Measurements from ENCODE around the gene SOWAHA.

SOWAHA gene

DNA sequence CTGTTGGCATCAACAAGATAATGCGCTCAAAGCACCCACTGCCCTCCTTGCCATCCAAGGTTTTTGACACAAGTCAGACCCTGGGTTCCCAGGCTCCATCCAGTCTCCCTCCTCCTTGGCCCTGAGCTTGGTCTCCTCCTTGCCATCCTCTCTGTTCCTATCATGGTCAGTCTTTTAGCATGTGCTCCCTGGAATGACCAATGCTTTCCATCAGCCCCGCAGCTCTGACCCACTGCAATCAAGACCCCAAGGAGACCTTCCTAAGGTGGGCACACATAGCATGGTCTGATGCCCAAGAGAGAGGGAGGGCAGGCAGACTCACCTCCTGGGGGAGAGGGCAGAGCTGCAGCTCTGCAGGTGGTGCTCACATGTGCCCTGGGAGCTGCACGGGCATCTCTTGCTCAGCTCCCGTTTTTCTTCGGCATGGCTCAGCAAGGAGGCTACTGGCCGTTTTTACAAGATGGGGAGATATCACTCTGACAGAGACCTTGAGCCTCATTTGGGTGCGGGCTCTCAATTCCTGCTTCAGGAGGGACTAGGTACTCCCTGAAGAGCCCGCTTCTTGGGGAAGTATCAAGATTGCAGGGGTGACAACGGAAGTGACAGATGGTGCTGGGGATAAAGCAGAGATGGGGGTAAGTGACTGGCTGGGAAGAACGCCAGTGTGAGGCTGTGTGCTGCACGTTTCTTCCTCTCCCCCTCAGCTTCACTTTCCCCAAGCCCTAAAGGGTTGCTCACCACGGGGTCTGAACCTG, 39.3 kb upstream of the SOWAHA start:
- DNase-seq (ENCODE audit: low read depth) = no peak
- TF ChIP-seq, protein P1, sequence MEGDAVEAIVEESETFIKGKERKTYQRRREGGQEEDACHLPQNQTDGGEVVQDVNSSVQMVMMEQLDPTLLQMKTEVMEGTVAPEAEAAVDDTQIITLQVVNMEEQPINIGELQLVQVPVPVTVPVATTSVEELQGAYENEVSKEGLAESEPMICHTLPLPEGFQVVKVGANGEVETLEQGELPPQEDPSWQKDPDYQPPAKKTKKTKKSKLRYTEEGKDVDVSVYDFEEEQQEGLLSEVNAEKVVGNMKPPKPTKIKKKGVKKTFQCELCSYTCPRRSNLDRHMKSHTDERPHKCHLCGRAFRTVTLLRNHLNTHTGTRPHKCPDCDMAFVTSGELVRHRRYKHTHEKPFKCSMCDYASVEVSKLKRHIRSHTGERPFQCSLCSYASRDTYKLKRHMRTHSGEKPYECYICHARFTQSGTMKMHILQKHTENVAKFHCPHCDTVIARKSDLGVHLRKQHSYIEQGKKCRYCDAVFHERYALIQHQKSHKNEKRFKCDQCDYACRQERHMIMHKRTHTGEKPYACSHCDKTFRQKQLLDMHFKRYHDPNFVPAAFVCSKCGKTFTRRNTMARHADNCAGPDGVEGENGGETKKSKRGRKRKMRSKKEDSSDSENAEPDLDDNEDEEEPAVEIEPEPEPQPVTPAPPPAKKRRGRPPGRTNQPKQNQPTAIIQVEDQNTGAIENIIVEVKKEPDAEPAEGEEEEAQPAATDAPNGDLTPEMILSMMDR (conservative IDR thresholded peaks at IDR 0.05; ENCODE audit: low read depth, low read length) = no peak
- no peak overlapping the region for H3K4me3 ChIP-seq (ENCODE audit: low read length)

DNA sequence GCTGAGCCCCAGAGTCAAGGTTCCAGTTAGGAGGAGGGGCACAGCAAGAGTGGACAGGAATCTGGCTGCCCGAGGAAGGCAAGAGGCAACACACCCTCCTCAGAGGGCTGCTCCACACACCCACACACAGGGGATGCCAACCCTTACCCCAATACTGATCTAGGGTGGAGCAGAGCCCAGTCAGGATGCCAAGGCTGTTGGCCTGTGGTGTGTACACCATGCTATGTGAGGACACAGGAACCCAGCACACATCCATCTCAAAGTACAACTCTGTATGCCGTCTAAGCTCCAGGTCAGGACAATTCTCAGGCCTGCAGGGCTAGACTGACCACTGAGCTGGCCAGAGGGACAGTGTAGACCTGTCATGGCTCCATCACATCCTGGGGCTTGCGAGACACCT, 38.7 kb upstream of the SOWAHA start:
- TF ChIP-seq, protein P1 (conservative IDR thresholded peaks at IDR 0.05; ENCODE audit: low read depth, low read length) = no peak
- no peak for DNase-seq (ENCODE audit: low read depth)
- no peak overlapping the region for H3K4me3 ChIP-seq (ENCODE audit: low read length)

DNA sequence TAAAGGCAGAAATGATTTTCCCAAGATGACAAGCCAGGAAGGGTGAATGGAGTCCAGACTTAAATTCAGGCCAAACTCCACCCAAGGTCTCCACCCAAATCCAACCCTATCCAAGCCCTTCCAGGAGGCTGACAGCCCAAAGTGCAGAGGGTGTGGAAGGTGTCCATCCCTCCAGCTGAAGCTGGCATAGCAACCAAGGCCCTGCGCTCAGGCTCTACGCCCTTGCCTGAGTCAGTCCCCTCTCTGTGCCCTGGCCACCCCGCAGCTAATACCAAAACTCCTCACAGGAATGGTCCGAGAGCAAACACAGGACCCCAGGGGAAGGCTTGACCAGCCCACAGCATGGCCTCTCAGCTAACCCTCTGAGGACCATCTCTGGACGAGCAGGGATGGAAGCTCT, 38.2 kb upstream of the SOWAHA start:
- no peak for DNase-seq (ENCODE audit: low read depth)
- peak overlapping the region; percentile 8 for H3K4me3 ChIP-seq (ENCODE audit: low read length)
- TF ChIP-seq, protein P1 (conservative IDR thresholded peaks at IDR 0.05; ENCODE audit: low read depth, low read length) = no peak

DNA sequence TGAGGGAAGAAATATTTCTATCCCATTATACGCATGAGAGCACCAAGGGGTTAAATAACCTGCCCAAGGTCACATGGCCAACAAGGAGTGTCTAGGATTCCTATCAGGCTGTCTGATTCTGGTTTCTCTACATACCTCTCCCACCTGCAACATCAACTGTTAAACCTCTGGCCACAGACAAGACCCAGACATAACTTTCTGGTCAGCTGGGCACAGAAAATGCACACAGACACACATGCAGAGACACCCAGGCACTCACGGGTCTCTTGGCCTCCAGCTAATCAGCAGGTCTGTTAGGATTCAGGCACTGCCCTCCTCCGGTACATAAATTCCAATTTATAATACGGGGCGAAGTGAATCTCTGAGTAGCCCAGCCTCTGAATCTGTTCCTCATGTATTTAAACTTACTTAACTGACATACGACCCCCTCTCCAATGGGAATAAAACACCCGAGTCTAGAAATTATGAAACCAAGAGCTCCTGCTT, 37.6 kb upstream of the SOWAHA start:
- peak; percentile 72 for DNase-seq (ENCODE audit: low read depth)
- TF ChIP-seq, protein P1 (conservative IDR thresholded peaks at IDR 0.05; ENCODE audit: low read depth, low read length) = no peak

DNA sequence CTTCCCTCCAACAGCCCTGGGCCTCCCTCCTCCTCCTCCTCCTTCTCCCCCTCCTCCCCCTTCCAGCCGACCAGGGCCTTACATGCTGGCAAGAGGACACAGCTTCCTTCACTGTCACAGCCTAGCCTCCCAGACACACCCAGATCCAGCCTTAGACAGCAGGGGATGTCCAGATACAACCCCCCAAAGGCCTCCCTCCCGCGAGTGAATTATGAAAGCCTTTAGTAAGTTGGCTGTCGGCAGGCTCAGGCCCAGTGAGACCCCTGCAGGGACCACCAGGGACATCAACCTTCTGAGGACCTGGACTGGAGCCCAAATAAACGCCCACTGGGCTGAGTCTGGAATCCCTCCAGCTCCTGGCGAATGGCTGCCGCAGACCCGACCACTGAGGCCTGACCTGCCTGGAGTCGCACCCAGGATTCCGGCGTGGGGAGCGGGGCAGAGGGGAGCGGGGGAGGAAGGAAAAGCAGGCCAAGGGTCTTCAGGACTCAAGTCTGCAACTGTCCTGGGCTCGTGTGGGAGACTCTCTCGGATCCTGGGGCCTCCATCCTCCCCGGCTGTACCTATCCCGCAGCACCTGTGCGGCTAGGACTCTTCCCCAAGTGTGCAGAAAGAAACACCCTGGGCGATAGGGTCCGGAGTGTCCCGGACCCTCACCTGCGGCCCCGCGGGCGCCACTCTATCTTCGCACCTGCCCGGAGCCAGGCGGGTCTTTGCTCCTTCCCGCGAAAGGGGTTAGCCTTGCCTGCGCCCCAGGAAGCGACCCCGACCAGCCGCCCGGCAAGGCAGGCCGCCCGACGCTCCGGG, 36.8 kb upstream of the SOWAHA start:
- TF ChIP-seq, protein P1 (conservative IDR thresholded peaks at IDR 0.05; ENCODE audit: low read depth, low read length) = no peak
- peak overlapping the region; percentile 84 for H3K4me3 ChIP-seq (ENCODE audit: low read length)
- DNase-seq (ENCODE audit: low read depth) = no peak

More for the DNA sequence above, 37.6 kb upstream of the SOWAHA start:
- H3K4me3 ChIP-seq (ENCODE audit: low read length) = peak overlapping the region; percentile 84

DNA sequence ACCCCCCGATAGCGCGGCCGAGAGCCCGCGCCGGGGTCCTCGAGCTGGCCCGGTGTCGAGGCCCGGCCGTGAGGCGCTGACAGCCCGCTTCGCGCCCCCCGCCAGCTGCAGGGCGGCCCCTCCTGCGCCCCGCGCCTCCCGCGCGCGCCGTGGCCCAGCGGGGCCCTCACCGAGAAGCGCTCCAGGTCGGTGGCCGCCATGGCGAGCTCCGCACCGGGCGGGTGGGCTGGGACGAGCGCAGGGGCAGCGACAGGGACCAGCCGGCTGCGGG, 36.2 kb upstream of the SOWAHA start:
- TF ChIP-seq, protein P1 (conservative IDR thresholded peaks at IDR 0.05; ENCODE audit: low read depth, low read length) = no peak
- DNase-seq (ENCODE audit: low read depth) = no peak
- peak overlapping the region; percentile 84 for H3K4me3 ChIP-seq (ENCODE audit: low read length)
